Muscle of back (tissue), 11 donors: ENCODE data around the gene ZNF407. TPM values are rescaled to one million over a fixed set of nuclear protein-coding genes. Genes with fewer than 3 reads are reported as not detected.
A peak's percentile ranks its signal among the peaks of the same experiment; 100 is the strongest.

Experiments used
- DNase-seq, 3 donors: peaks; one replicate each; pipeline versions ENCODE4 v3.0.0 to v3.0.0-alpha.2; 2013
- polyA plus RNA-seq, 10 donors: library from polyadenylated mRNA; unstranded; fragments of 120-200 nt; gene quantifications; one replicate each; pipeline ENCODE4 v1.2.1, GENCODE V29; 2013; ENCODE audit not compliant: insufficient read length in 10 of 10

ZNF407 gene
- polyA plus RNA-seq, 10 donors, result 4.8 to 7.5 (median 6.0) TPM

DNA sequence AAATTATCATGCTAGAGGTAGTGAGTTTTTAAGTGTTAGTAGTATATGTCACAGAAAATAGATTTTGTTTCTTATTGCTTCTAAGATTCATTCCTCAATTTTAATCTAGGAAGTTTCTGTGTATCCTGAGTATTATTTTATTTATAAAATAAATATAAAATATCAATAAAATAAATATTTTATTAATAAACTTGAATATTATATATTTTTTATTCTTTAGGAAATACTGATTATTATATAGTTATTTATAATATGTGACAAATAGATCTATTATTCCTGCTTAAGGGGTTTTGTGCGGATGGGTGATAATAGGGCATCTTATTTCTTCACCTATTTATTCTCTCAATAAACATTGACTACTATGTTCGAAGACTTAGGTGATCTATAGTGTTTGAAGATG, 191.0 kb downstream of the ZNF407 start:
- no peak for DNase-seq

GRCh38 chr18:74789078-74789477, 191.4 kb downstream of the ZNF407 start:
- no peak for DNase-seq

DNA sequence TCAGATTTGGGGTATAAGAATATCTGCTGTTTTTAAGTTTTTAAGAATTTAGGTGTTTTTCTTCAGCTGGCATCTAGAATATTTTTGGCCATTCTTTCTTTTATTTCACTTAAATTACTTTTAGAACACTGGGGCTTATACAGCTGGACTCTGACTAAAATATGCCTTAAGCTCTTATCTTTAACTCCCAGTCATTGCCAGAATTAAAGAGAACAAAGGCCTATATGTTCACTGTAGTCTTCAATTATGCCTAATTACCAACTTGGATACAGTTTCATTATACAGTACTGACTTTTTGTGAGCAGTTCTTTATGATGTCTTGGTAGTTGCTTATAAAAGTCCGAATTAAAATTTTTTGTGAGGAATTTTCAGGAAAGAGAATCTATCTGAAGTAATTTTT, 192.8 kb downstream of the ZNF407 start:
- no peak for DNase-seq

DNA sequence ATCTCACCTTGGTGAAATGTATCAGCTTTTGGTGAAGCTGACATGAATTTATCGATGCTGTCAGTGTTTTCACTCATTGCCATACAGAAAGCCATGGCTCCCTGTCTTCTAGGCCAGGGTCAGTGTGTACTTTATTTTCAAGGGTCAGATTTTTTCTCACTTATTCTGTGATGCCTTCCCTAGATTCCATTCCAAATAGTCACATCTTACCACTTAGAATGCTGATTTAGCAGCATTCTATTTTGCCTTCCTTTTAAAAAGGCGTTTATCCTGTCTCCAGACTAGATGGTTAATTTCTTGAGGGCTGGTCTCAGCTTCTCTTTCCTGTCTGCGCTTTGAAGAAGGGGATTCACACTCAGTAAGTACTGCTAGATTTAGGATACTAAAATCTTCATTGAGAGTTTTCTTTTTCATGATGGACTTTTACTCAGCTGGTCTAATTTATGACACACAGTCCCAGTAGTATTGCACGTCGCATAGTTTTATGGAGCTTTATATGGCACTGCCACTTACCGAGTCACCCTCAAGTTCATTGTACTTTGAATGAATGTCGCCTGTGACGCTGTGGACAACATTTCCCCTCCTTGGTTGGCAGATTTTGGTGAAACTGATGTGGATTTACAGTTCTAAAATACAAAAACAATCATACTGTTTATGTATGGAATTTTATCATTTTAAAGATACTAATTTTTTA, 194.0 kb downstream of the ZNF407 start:
- no peak for DNase-seq

DNA sequence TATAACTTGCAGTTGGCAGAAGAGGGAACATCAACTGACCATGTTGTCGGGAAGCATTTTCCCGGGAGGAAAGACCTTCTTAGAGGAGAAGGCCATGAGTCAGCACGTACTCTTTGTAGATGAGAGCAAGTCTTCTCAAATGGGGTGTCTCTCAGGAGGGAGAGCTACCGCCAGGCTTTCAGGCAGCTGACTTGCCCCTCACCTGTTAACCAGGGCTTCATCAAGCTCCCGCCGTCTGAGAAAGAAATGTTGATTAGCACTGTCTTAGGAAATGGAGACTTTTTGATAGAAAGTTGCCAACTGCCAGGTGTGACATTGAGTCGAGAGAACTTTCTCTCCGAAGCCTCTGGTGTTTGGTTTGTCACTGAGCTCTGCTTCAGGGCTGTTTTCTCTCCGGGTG, 196.1 kb downstream of the ZNF407 start:
- DNase-seq, result no peak

DNA sequence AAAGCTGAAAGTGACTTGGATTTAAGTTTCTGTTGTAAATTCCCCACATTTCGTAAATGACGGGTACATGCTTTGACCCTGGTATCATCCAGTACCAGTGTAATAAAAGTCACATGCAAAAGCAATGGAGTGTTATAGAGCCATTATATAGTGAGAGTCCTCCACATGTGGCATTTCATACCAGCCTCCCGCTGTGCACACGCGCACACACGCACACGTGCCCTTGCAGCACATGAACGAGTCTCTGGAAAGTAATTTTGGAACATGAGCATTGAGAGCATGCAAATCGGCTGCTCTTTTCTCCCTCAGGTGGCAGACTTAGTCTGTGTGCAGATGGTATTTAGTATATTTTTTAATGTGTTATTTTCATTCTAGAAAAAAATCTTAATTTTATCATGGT, 198.1 kb downstream of the ZNF407 start:
- DNase-seq, result no peak

DNA sequence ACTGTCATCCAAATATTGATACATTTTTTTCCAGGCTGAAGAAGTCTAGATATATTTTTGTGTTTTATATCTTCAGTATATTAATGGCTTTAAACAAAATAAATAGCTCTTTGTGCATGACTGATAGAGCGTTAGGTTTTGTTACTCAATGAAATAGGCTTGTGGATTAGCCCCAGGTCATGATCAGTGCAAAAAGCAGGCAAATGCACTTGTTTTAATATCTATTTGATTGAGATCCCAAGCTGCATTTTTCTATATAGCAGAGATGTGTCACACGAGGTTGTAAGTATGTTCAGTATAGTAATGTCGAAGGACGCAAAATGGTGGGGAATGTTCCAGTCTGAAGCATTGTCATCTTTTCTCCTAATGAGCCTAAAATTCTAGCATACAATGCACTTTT, 198.5 kb downstream of the ZNF407 start:
- DNase-seq, result no peak

- DNase-seq, result peak; percentile 22 to 79 (median 60)
These were observed 199.3 kb downstream of the ZNF407 start for GRCh38 chr18:74796841-74797576.

- DNase-seq, result no peak
These were observed 200.0 kb downstream of the ZNF407 start for GRCh38 chr18:74797577-74798151.

GRCh38 chr18:74799542-74799941, 201.9 kb downstream of the ZNF407 start:
- no peak for DNase-seq

DNA sequence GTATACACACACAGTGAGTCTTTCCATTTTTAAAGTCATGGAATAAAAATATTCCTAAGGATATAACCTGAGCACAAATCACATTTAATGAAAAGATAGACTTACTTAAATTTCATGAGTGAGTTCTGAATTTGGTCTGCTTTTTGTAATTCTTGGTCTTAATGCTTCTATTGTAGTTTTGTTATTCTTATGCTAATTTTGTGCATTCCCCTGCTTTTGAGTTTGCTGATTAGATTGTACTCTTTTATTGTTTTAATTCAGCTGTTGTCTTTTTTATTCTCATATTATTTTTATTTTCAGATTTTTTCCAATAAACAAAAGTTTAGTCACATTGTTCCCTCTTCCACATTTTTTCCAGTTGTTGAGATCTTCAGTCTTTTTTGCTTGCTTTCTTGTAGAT, 202.4 kb downstream of the ZNF407 start:
- no peak for DNase-seq

GRCh38 chr18:74803117-74803516, 205.4 kb downstream of the ZNF407 start:
- no peak for DNase-seq

- DNase-seq, result peak in 1 of 3 donors; percentile 47
These were observed 206.1 kb downstream of the ZNF407 start for GRCh38 chr18:74803769-74804168.

- no peak for DNase-seq
These were observed 207.0 kb downstream of the ZNF407 start for GRCh38 chr18:74804677-74805076.

DNA sequence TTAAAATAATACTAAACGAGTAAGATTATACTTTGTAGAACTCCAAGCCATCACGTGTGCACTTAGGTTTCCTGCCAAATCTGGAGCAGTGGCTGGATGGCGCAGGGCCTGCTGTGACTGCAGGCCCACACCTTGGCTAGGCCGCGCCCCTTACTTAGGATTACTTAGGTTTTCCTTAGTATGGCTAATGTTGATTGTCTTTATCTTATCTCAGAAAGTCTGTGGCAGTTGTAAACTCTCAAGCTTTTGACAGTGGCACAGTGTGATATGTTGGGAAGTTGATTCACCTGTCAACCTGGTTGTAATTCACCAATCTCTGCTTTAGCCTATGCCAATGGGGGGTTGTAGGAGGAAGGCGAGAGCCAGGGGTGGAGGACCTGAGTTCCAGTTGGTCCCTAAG, 208.4 kb downstream of the ZNF407 start:
- no peak for DNase-seq

GRCh38 chr18:74806700-74807416, 209.2 kb downstream of the ZNF407 start:
- peak in 1 of 3 donors; percentile 59 for DNase-seq

GRCh38 chr18:74817576-74817975, 219.9 kb downstream of the ZNF407 start:
- no peak for DNase-seq

DNA sequence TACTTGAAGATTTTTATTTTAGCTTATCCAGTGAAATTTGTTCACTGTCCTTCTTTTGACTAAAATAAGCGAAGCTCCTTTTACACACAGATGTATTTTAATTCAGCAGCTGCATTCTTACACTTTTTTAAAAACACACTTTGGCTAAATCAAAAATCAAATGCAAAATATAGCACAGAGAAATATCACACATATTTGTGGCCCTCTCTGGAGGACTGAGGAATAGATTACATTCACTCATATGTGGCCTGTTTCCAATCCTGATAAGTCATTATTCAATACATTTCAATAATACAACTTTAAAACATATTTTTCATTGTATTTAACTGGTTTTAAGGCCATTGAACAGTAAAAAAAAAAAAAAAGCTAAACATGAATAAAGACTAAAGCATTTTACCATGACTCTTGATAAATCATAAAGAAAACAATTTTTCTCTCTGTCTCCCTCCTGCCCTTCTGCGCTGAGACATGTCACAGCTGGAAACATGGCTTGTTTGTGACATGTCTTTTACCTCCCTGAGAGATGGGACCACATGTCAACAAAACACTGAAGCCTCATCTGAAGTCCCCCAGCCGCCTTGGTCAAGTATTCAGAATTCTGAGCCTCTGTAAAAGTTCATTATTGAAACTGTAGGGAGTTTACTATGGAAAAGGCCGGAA, 221.0 kb downstream of the ZNF407 start:
- DNase-seq, result peak in 1 of 3 donors; percentile 36

DNA sequence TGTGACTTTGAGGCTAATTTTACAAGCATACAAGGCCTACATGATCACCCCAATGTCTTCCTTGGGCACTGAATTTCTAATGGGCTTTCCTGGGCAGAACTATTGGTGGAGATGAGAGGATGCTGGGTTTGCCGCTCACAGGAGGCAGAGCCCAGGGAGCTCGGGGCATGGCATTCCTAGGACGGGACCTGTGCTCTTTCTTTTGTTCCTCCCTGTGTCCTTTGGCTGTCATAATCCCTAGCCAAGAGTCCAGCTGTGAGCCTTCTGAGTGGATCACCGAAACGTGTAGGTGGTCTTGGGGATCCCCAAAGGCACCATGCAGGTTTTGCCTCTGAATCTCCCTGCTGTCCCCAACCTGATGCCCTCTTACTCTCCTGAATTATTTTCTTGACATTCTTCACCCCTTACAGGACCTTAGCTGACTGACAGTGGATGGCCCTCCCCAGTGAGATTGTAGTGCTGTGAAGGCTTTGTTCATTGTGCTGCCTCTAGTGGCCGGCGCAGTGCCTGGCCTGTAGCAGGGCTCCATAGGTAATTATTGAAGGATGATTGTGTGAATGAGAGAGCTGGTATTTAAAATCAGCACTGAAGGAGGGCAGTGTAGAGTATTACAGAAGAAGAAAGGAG, 221.9 kb downstream of the ZNF407 start:
- DNase-seq, result no peak

DNA sequence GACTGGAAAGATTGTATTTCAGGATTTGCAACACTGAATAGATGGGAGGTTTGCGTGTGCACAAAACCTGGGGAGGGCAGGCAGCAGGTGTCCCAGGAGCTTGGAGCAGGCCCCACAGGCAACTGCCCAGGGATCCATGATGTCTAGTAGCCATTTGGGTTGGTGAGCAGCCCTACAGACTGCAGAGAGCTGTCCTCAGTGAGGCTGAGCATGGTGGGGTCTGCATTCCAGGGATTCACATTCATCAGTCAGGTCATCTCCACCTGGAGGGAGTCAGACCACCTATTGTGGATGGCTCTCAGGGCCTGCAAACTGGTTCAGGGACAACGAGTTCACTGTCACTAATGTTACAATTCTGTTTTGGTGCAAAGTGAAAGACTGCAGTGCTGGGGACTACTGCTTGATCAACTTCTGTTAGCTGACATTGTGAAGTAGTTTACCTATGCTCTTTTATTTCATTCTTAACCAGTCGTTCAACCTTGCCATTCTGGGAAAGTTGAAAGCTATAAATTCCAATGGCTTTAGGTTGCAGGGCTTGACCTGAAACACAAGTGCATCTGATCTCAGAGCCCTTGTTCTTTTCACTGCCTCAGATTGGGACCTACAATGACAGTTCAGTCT, 222.6 kb downstream of the ZNF407 start:
- no peak for DNase-seq

- DNase-seq, result no peak
These were observed 227.8 kb downstream of the ZNF407 start for GRCh38 chr18:74825460-74825859.
